OCI-LY7 (cell line): ENCODE results near the gene ERICH2. TPM values are rescaled to one million over a fixed set of nuclear protein-coding genes. Genes with fewer than 3 reads are reported as not detected.

Experiments used
- BruUV-seq: library from RNA; stranded (reverse); fragments of 400-500 nt; replicated peaks from 2 replicates; lab custom pipeline; 2021; lab: Mats Ljungman, UMichigan
- CTCF ChIA-PET: fragments of 300-600 bp; sonication (Branson Sonifier 250); formaldehyde crosslinking; loops from one replicate; lab custom pipeline; 2022; ENCODE audit warnings: antibody characterized with exemption; ENCODE audit not compliant: unreplicated experiment; lab: Charles Lee
- POLR2A ChIA-PET: fragments of 300-600 bp; sonication (Branson Sonifier 250); formaldehyde crosslinking; loops from one replicate; lab custom pipeline; 2022; ENCODE audit warnings: antibody characterized with exemption; lab: Charles Lee
- DNase-seq: peaks from one replicate; pipeline ENCODE4 v3.0.0-alpha.2; 2015; ENCODE audit warnings: low spot score
- H2AFZ ChIP-seq: fragments of 200-600 bp; sonication (generic), shearing (Covaris generic); 2 replicates; pipeline ENCODE4 v1.6.1; 2014; ENCODE audit warnings: mild to moderate bottlenecking, antibody characterized with exemption, low read length, moderate library complexity
- H3K27ac ChIP-seq: fragments of 200-600 bp; sonication (generic); 2 replicates; pipeline ENCODE4 v1.5.1; 2014; ENCODE audit warnings: mixed run types, low read depth, mild to moderate bottlenecking, moderate library complexity, low read length, inconsistent platforms; ENCODE audit not compliant: poor library complexity, severe bottlenecking
- H3K36me3 ChIP-seq: fragments of 200-600 bp; sonication (generic); 2 replicates; pipeline ENCODE4 v1.6.1; 2014; ENCODE audit warnings: mild to moderate bottlenecking, antibody characterized with exemption, low read length, moderate library complexity, mixed read lengths; ENCODE audit not compliant: insufficient read depth
- H3K4me1 ChIP-seq: fragments of 200-600 bp; sonication (generic); 2 replicates; pipeline ENCODE4 v1.5.1; 2014; ENCODE audit warnings: mild to moderate bottlenecking, low read length; ENCODE audit not compliant: insufficient read depth, poor library complexity, severe bottlenecking
- H3K4me2 ChIP-seq: fragments of 200-600 bp; sonication (generic); 2 replicates; pipeline ENCODE4 v1.6.1; 2014; ENCODE audit warnings: mild to moderate bottlenecking, low read length
- H3K4me3 ChIP-seq: fragments of 200-600 bp; sonication (generic); 2 replicates; pipeline ENCODE4 v1.5.1; 2014; ENCODE audit warnings: mild to moderate bottlenecking, low read depth, low read length; ENCODE audit not compliant: poor library complexity, severe bottlenecking
- H3K79me2 ChIP-seq: fragments of 200-600 bp; sonication (generic); 2 replicates; pipeline ENCODE4 v1.6.1; 2016; ENCODE audit warnings: low read depth, mild to moderate bottlenecking, low read length, moderate library complexity, mixed read lengths; ENCODE audit not compliant: insufficient read depth
- H3K9me2 ChIP-seq: fragments of 200-600 bp; sonication (generic); 2 replicates; pipeline ENCODE4 v1.6.1; 2016; ENCODE audit warnings: mild to moderate bottlenecking, low read length, mixed read lengths; ENCODE audit not compliant: insufficient read depth
- H3K9me3 ChIP-seq: fragments of 200-600 bp; sonication (generic); 2 replicates; pipeline ENCODE4 v1.6.1; 2014; ENCODE audit warnings: mild to moderate bottlenecking, mixed run types, low read length, mixed read lengths
- H4K20me1 ChIP-seq: fragments of 200-600 bp; sonication (generic); 2 replicates; pipeline ENCODE4 v1.6.1; 2014; ENCODE audit warnings: mild to moderate bottlenecking, antibody characterized with exemption, low read length, moderate library complexity, mixed read lengths; ENCODE audit not compliant: insufficient read depth
- CTCF ChIP-seq: fragments of 200-600 bp; sonication (generic); conservative IDR thresholded peaks from 2 replicates; pipeline ENCODE4 v1.5.1; 2014; ENCODE audit warnings: mild to moderate bottlenecking, antibody characterized with exemption, low read length, moderate library complexity, mixed read lengths
- EZH2phosphoT487 ChIP-seq: fragments of 200-600 bp; sonication (generic); IDR thresholded peaks from 2 replicates; pipeline ENCODE4 v1.6.1; 2018; ENCODE audit warnings: low read depth, borderline replicate concordance, mild to moderate bottlenecking, mixed run types, antibody characterized with exemption, low read length, moderate library complexity, mixed read lengths
- intact Hi-C: fragments of 100-400 bp; cut with micrococcal nuclease; formaldehyde crosslinking; loops from one replicate; pipeline ENCODE4 v1.10.0; 2022; ENCODE audit not compliant: unreplicated experiment
- total RNA-seq, 2 experiments: library from RNA; depleted of rRNA in 1 of 2; stranded (reverse); fragments of >200 nt in 1 of 2; shearing (Covaris generic) in 1 of 2; gene quantifications; 2 replicates each; pipeline ENCODE4 v1.2.3, GENCODE V29; 2014 to 2022

The ERICH2 gene
- total RNA-seq, 2 experiments from 2014 or later, result not detected

GRCh38 chr2:170736628-170737027, 33.5 kb upstream of the ERICH2 start:
- DNase-seq, result no peak
- Histone ChIP-seq H3K4me1 (no peaks in the 10 kb centered on the region), H2AFZ (no peak overlapping the region), H3K9me2 (no peaks in the 10 kb centered on the region), H3K27ac (no peak overlapping the region), H3K9me3 (no peaks in the 10 kb centered on the region), H4K20me1 (no peaks in the 10 kb centered on the region), H3K36me3 (no peaks in the 10 kb centered on the region), H3K4me3 (no peak overlapping the region), H3K4me2 (no peak overlapping the region), H3K79me2 (no peaks in the 10 kb centered on the region)
- intact Hi-C loops, result no loop called here
- BruUV-seq, result no TSS peak
- POLR2A ChIA-PET, result interaction anchor here (1.0 kb wide), 1 partner anchor 13 kb away, joined by 6 read pairs; no protein-coding TSS in a partner anchor
- CTCF ChIA-PET, result no interaction called here
- TF ChIP-seq EZH2phosphoT487 (no peak), CTCF (no peak)

- Histone ChIP-seq H3K36me3 (no peaks in the 10 kb centered on the region), H3K27ac (no peak overlapping the region), H3K9me2 (no peaks in the 10 kb centered on the region), H3K9me3 (no peaks in the 10 kb centered on the region), H3K4me2 (no peak overlapping the region), H4K20me1 (no peaks in the 10 kb centered on the region), H3K4me3 (no peak overlapping the region), H3K4me1 (no peaks in the 10 kb centered on the region), H3K79me2 (no peaks in the 10 kb centered on the region), H2AFZ (no peak overlapping the region)
- ChIA-PET POLR2A (interaction anchor here (1.0 kb wide), 1 partner anchor 13 kb away, joined by 6 read pairs; no protein-coding TSS in a partner anchor), CTCF (no interaction called here)
- intact Hi-C loops, result no loop called here
- no peak for TF ChIP-seq CTCF
- no peak for DNase-seq
- BruUV-seq, result no TSS peak
These were observed 32.8 kb upstream of the ERICH2 start for GRCh38 chr2:170737406-170737805.

- POLR2A ChIA-PET, result no interaction called here
- no peak for DNase-seq
- no TSS peak for BruUV-seq
- Histone ChIP-seq H3K79me2 (no peaks in the 10 kb centered on the region), H3K4me3 (no peak overlapping the region), H3K9me2 (no peaks in the 10 kb centered on the region), H3K27ac (no peak overlapping the region), H3K4me2 (no peak overlapping the region), H4K20me1 (no peaks in the 10 kb centered on the region), H3K9me3 (no peaks in the 10 kb centered on the region), H3K36me3 (no peaks in the 10 kb centered on the region), H2AFZ (no peak overlapping the region), H3K4me1 (no peaks in the 10 kb centered on the region)
- intact Hi-C loops, result no loop called here
- CTCF ChIA-PET, result no interaction called here
- no peak for TF ChIP-seq EZH2phosphoT487
- TF ChIP-seq CTCF, result no peak
These were observed 32.4 kb upstream of the ERICH2 start for GRCh38 chr2:170737821-170738220.
